Fibroblast of pulmonary artery (primary cell): Measurements from ENCODE around the gene MYL5.

Experiments used
- DNase-seq: peaks from one replicate; pipeline ENCODE4 v3.0.0-alpha.2; 2010; ENCODE audit warnings: low read depth
- H3K4me3 ChIP-seq: replicated peaks from 2 replicates; pipeline ENCODE4 v1.5.1; 2011; ENCODE audit warnings: low read depth, mild to moderate bottlenecking, control low read depth, low read length, moderate library complexity
- CTCF ChIP-seq: IDR thresholded peaks from 2 replicates; pipeline ENCODE4 v1.5.1; 2011; ENCODE audit warnings: mild to moderate bottlenecking, control low read depth, low read length, inconsistent platforms; ENCODE audit errors: missing control alignments

MYL5 gene

DNA sequence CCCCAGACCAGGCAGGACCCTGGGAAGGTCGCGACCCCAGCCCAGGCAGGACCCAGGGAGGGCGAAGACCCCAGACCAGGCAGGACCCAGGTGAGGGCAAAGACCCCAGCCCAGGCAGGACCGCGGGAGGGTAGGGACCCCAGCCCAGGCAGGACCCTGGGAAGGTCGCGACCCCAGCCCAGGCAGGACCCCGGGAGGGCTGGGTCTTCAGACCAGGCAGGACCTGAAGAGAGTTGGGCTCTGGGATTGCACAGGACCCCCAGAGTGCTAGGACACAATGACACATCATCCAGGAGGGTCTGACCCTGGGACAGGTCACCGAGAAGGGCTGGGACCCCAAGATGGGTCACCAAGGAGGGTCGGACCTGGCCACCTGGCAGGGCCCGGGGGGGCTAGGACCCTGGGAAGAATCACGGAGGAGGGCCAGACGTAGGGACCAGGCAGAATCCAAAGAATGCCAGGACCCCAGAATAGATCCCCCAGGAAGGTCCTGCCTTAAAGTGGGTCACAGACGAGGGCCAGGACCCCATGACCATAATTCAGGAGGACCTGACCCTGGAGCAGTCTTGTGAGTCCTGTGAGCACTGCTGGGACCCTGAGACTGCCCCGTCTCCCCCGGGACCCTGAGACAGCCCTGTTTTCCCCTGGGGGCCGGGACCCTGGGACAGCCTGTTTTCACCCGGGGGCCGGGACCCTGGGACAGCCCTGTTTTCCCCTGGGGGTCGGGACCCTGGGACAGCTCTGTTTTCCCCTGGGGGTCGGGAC is 32.7 kb downstream of the MYL5 start:
- H3K4me3 ChIP-seq: peak overlapping the region; percentile 85
- no peak for TF ChIP-seq CTCF
- DNase-seq: no peak

DNA sequence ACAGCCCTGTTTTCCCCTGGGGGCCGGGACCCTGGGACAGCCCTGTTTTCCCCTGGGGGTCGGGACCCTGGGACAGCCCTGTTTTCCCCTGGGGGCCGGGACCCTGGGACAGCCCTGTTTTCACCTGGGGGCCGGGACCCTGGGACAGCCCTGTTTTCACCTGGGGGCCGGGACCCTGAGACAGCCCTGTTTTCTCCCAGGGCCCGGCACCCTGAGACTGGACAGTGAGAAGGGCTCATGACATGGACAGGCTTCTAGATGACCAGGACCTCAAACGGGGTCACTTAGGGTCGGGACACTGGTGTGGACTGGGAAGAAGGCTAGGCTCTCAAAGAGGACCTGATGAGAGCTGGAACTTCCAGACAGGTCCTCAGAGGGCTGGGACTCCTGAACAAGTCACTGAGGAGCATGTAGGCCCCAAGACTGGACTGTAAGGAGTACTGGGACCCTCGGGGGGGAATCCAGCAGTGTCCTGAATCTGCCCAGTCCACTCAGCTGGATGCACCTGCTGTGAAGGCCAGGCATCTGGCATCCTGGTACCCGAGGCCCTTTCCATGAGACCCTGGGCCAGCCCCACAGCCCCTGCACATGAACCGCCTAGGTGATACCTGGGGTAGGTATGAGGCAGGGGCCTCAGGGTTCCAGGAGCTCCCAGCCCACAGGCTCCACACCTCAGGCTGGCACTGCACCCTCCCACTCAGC is 33.7 kb downstream of the MYL5 start:
- H3K4me3 ChIP-seq: no peak overlapping the region
- DNase-seq: no peak
- no peak for TF ChIP-seq CTCF

- DNase-seq: no peak
- no peak overlapping the region for H3K4me3 ChIP-seq
- TF ChIP-seq CTCF: no peak
These were observed 34.2 kb downstream of the MYL5 start for GRCh38 chr4:708631-708933.

- DNase-seq: no peak
- TF ChIP-seq CTCF: no peak
- H3K4me3 ChIP-seq: no peak overlapping the region
These were observed 35.0 kb downstream of the MYL5 start for GRCh38 chr4:709348-709747.

- no peak for TF ChIP-seq CTCF
- no peak for DNase-seq
- no peak overlapping the region for H3K4me3 ChIP-seq
These were observed 35.8 kb downstream of the MYL5 start for GRCh38 chr4:710116-710515.

GRCh38 chr4:710916-711315 is 36.6 kb downstream of the MYL5 start:
- H3K4me3 ChIP-seq: no peak overlapping the region
- DNase-seq: no peak
- TF ChIP-seq CTCF: no peak

DNA sequence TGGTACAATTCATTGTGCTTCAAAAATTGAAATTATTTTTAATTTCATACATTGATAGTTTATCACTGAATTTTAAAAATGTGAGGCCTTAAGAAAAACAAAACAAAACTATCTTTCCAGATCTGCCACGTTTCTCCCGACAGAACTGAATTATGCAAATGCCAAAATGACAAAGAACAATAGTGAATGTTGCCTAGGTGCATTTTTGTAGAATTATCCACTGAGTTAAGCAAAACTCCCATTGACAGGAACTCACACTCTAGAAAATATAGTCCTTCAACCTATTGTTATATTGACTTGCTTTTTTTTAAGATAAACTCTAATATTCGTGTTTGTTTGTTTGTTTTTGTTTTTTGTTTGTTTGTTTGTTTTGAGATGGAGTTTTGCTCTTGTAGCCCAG is 37.8 kb downstream of the MYL5 start:
- DNase-seq: no peak
- no peak for TF ChIP-seq CTCF
- no peak overlapping the region for H3K4me3 ChIP-seq
